ENCODE data around the gene ABCB4. TPM values are rescaled to one million over a fixed set of nuclear protein-coding genes. Genes with fewer than 3 reads are reported as not detected.

Gene ABCB4
- polyA plus RNA-seq, 1 donor, result 1.0 TPM

DNA sequence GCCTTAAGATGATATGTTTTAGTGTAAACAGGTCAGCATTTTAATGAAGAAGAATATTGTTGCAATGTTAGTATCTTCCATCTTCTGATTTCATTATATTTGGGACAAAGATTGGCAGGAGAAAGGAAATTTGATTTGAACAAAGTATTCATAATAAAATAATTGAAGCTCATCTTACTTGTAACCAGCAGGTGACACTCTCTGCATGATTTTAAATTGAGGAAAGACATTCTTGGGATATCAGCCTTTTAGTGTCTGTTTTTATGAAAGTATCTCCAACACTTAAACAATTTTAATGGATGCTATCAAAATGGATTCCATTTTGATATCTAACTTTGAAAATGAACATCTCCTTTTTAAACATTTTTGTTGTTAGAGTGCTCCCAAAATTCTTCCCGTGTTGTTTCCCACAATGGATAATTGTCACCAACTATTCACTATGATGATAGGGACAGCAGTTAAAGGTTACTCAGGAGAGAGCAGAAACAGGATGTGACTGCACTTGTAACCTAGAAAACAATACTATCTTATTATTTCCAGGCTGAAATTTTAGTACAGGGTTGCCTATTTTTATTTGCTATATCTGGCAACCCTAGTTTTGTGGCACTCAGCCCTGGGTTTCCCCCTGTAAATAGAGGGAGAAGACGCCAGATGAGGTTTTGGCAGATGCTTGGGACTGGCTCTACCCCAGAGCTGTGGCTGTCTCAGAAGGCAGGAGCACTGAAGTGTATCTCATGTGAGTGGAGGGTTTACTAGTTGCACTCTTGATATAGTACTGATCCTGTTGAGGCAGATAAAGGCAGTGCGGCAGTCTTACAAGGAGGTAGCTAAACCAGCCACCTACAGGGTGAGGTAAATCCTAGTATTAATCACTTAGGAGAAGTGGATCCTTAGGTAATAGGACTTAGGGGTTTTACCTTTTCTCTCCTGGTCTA is 31.0 kb upstream of the ABCB4 start:
- Histone ChIP-seq H3K4me3 (ENCODE audit: low read length) (no peak overlapping the region), H3K27ac (ENCODE audit: low read length) (no peak overlapping the region), H3K9me3 (ENCODE audit: control insufficient read depth, low read depth, low read length) (no peaks in the 10 kb centered on the region), H3K36me3 (ENCODE audit: control insufficient read depth, insufficient read depth, low read length) (peaks cover 17% of the 10 kb centered on the region), H3K27me3 (ENCODE audit: control insufficient read depth, insufficient read depth, low read length) (no peaks in the 10 kb centered on the region), H3K4me1 (ENCODE audit: control insufficient read depth, insufficient read depth, low read length) (no peaks in the 10 kb centered on the region)
- WGBS (ENCODE audit: insufficient coverage, low lambda C conversion rate), result no CpG with 5 or more reads among the region's 3 CpGs
- DNase-seq, result no peak

DNA sequence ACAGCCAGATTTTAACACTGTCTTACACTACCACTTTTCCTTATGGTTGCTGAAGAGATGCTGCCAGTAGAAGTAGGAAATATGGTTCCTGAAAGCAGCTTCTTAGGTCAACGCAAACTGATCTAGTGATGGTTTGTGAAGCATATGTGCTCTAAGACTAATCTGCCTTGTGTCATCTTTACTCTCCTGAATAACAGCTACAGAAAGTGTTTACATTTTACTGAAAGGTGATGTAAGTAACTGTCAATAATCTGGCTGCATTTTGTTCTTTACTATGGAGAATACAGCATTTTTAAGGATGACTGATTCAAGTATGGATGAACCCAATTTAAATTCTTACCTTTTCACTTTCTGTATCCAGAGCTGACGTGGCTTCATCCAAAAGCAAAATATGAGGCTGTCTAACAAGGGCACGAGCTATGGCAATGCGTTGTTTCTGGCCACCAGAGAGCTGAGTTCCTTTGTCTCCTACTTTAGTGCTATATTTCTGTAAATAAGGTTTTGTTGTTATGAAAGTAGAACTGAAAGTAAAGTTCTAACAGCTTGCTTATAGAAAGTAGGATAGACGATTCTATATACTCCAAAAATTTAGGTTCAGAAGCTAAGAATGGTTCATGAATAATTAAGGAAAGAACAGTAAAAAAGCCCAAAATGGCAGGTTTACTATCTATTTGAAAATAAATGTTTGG is 30.2 kb upstream of the ABCB4 start:
- Histone ChIP-seq H3K9me3 (ENCODE audit: control insufficient read depth, low read depth, low read length) (no peaks in the 10 kb centered on the region), H3K27ac (ENCODE audit: low read length) (no peak overlapping the region), H3K27me3 (ENCODE audit: control insufficient read depth, insufficient read depth, low read length) (no peaks in the 10 kb centered on the region), H3K4me3 (ENCODE audit: low read length) (no peak overlapping the region), H3K4me1 (ENCODE audit: control insufficient read depth, insufficient read depth, low read length) (no peaks in the 10 kb centered on the region), H3K36me3 (ENCODE audit: control insufficient read depth, insufficient read depth, low read length) (peaks cover 17% of the 10 kb centered on the region)
- DNase-seq, result no peak
- 75% methylated on average over 1 of the region's 5 CpGs for WGBS (ENCODE audit: insufficient coverage, low lambda C conversion rate)

GRCh38 chr7:87505122-87505521 is 29.6 kb upstream of the ABCB4 start:
- no CpG with 5 or more reads among the region's 5 CpGs for WGBS (ENCODE audit: insufficient coverage, low lambda C conversion rate)
- DNase-seq, result no peak
- Histone ChIP-seq H3K36me3 (ENCODE audit: control insufficient read depth, insufficient read depth, low read length) (peaks cover 14% of the 10 kb centered on the region), H3K9me3 (ENCODE audit: control insufficient read depth, low read depth, low read length) (no peaks in the 10 kb centered on the region), H3K4me3 (ENCODE audit: low read length) (no peak overlapping the region), H3K4me1 (ENCODE audit: control insufficient read depth, insufficient read depth, low read length) (no peaks in the 10 kb centered on the region), H3K27ac (ENCODE audit: low read length) (no peak overlapping the region), H3K27me3 (ENCODE audit: control insufficient read depth, insufficient read depth, low read length) (no peaks in the 10 kb centered on the region)

GRCh38 chr7:87499494-87499893 is 24.0 kb upstream of the ABCB4 start:
- no peak for DNase-seq
- WGBS (ENCODE audit: insufficient coverage, low lambda C conversion rate), result 75% methylated on average over 1 of the region's 3 CpGs
- H3K4me1 ChIP-seq (ENCODE audit: control insufficient read depth, insufficient read depth, low read length), result no peaks in the 10 kb centered on the region
- H3K27me3 ChIP-seq (ENCODE audit: control insufficient read depth, insufficient read depth, low read length), result no peaks in the 10 kb centered on the region
- no peaks in the 10 kb centered on the region for H3K36me3 ChIP-seq (ENCODE audit: control insufficient read depth, insufficient read depth, low read length)
- no peak overlapping the region for H3K4me3 ChIP-seq (ENCODE audit: low read length)
- H3K9me3 ChIP-seq (ENCODE audit: control insufficient read depth, low read depth, low read length), result no peaks in the 10 kb centered on the region
- no peak overlapping the region for H3K27ac ChIP-seq (ENCODE audit: low read length)

GRCh38 chr7:87498893-87499292 is 23.4 kb upstream of the ABCB4 start:
- H3K4me3 ChIP-seq (ENCODE audit: low read length), result no peak overlapping the region
- no peak for DNase-seq
- WGBS (ENCODE audit: insufficient coverage, low lambda C conversion rate), result no CpG with 5 or more reads among the region's 1 CpG
- no peaks in the 10 kb centered on the region for H3K9me3 ChIP-seq (ENCODE audit: control insufficient read depth, low read depth, low read length)
- H3K36me3 ChIP-seq (ENCODE audit: control insufficient read depth, insufficient read depth, low read length), result no peaks in the 10 kb centered on the region
- H3K27me3 ChIP-seq (ENCODE audit: control insufficient read depth, insufficient read depth, low read length), result no peaks in the 10 kb centered on the region
- no peak overlapping the region for H3K27ac ChIP-seq (ENCODE audit: low read length)
- no peaks in the 10 kb centered on the region for H3K4me1 ChIP-seq (ENCODE audit: control insufficient read depth, insufficient read depth, low read length)

DNA sequence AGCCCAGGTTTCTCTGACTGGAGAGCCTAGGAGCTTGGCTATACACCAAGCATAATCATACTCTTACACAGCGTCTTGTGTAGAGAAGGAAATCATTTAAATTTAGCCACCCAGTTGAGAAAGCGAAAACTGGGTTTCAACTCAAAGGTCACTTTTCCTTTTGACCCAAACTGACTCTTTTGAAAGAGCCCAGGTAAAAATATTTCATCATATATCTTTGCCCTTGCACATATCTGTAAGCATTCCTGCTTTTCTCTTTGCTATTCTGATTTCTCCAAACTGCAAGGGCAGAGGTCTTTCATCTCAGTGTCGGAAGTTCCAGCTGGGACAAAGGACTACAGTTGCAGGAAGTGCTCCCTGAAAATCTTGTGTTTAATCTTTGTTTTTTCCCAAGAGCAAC is 22.0 kb upstream of the ABCB4 start:
- Histone ChIP-seq H3K9me3 (ENCODE audit: control insufficient read depth, low read depth, low read length) (no peaks in the 10 kb centered on the region), H3K27ac (ENCODE audit: low read length) (no peak overlapping the region), H3K36me3 (ENCODE audit: control insufficient read depth, insufficient read depth, low read length) (no peaks in the 10 kb centered on the region), H3K27me3 (ENCODE audit: control insufficient read depth, insufficient read depth, low read length) (no peaks in the 10 kb centered on the region), H3K4me3 (ENCODE audit: low read length) (no peak overlapping the region), H3K4me1 (ENCODE audit: control insufficient read depth, insufficient read depth, low read length) (no peaks in the 10 kb centered on the region)
- DNase-seq, result no peak
- WGBS (ENCODE audit: insufficient coverage, low lambda C conversion rate), result 20% methylated on average over 1 of the region's 3 CpGs

GRCh38 chr7:87495366-87495765 is 19.9 kb upstream of the ABCB4 start:
- H3K27ac ChIP-seq (ENCODE audit: low read length), result no peak overlapping the region

DNA sequence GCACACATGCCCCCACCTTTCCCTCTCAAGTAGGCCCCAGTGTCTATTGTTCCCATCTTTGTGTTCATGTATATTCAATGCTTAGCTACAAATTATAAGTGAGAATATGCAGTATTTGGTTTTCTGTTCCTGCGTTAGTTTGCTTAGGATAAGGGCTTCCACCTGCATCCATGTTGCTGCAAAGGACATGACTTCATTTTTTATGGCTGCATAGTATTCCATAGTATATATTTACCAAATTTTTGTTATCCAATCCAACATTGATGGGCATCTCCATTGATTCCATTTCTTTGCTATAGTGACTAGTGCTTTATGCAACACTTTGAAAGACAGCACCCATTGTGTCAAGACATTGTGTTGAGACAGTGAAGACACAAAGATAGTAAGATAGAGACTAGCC is 19.0 kb upstream of the ABCB4 start:
- no peaks in the 10 kb centered on the region for H3K27me3 ChIP-seq (ENCODE audit: control insufficient read depth, insufficient read depth, low read length)
- no peak for DNase-seq
- H3K4me1 ChIP-seq (ENCODE audit: control insufficient read depth, insufficient read depth, low read length), result no peaks in the 10 kb centered on the region
- no peak overlapping the region for H3K27ac ChIP-seq (ENCODE audit: low read length)
- no CpG with 5 or more reads among the region's 1 CpG for WGBS (ENCODE audit: insufficient coverage, low lambda C conversion rate)
- H3K4me3 ChIP-seq (ENCODE audit: low read length), result no peak overlapping the region
- H3K36me3 ChIP-seq (ENCODE audit: control insufficient read depth, insufficient read depth, low read length), result no peaks in the 10 kb centered on the region
- no peaks in the 10 kb centered on the region for H3K9me3 ChIP-seq (ENCODE audit: control insufficient read depth, low read depth, low read length)

More at GRCh38 chr7:87495366-87495765, 19.9 kb upstream of the ABCB4 start:
- Histone ChIP-seq H3K4me1 (ENCODE audit: control insufficient read depth, insufficient read depth, low read length) (no peaks in the 10 kb centered on the region), H3K27me3 (ENCODE audit: control insufficient read depth, insufficient read depth, low read length) (no peaks in the 10 kb centered on the region), H3K36me3 (ENCODE audit: control insufficient read depth, insufficient read depth, low read length) (no peaks in the 10 kb centered on the region), H3K4me3 (ENCODE audit: low read length) (no peak overlapping the region), H3K9me3 (ENCODE audit: control insufficient read depth, low read depth, low read length) (no peaks in the 10 kb centered on the region)
- DNase-seq, result no peak
- 77% methylated on average over 3 of the region's 5 CpGs for WGBS (ENCODE audit: insufficient coverage, low lambda C conversion rate)

DNA sequence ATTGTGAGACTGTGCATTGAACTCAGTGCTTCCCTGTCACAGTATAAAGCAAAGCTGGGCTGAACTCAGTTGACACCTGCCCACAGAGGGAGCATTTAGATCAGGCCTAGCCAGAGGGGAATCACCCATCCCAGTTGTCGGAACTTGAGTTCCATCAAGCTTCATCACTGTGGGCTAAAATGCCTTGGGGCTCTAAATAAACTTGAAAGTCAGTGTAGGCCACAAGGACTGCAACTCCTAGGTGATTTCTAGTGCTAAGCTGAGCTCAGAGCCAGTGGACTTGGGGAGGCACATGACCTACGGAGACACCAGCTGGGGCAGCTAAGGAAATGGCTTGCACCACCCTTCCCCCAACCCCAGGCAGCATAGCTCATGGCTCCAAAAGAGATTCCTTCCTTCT is 7.7 kb upstream of the ABCB4 start:
- no peak for DNase-seq
- Histone ChIP-seq H3K4me1 (ENCODE audit: control insufficient read depth, insufficient read depth, low read length) (no peaks in the 10 kb centered on the region), H3K4me3 (ENCODE audit: low read length) (no peak overlapping the region), H3K27ac (ENCODE audit: low read length) (no peak overlapping the region), H3K9me3 (ENCODE audit: control insufficient read depth, low read depth, low read length) (no peaks in the 10 kb centered on the region), H3K36me3 (ENCODE audit: control insufficient read depth, insufficient read depth, low read length) (no peaks in the 10 kb centered on the region), H3K27me3 (ENCODE audit: control insufficient read depth, insufficient read depth, low read length) (no peaks in the 10 kb centered on the region)
- WGBS (ENCODE audit: insufficient coverage, low lambda C conversion rate), result no CpG with 5 or more reads among the region's 2 CpGs

- WGBS (ENCODE audit: insufficient coverage, low lambda C conversion rate), result 80% methylated on average over 2 of the region's 3 CpGs
- peaks cover 1% of the 10 kb centered on the region for H3K27me3 ChIP-seq (ENCODE audit: control insufficient read depth, insufficient read depth, low read length)
- H3K36me3 ChIP-seq (ENCODE audit: control insufficient read depth, insufficient read depth, low read length), result no peaks in the 10 kb centered on the region
- H3K4me1 ChIP-seq (ENCODE audit: control insufficient read depth, insufficient read depth, low read length), result no peaks in the 10 kb centered on the region
- DNase-seq, result no peak
- H3K27ac ChIP-seq (ENCODE audit: low read length), result no peak overlapping the region
- no peak overlapping the region for H3K4me3 ChIP-seq (ENCODE audit: low read length)
- no peaks in the 10 kb centered on the region for H3K9me3 ChIP-seq (ENCODE audit: control insufficient read depth, low read depth, low read length)
These were observed 6.6 kb upstream of the ABCB4 start for GRCh38 chr7:87482115-87482514.
